GM19395 (cell line): Measurements from ENCODE around the gene PTPRF.
"Not testable (repeated sequence)": the region's sequence is repeated elsewhere in the genome, so short reads cannot be mapped to it uniquely, and the experiment has no call there.

Source experiments
- ATAC-seq: cut with Tn5 transposase; IDR thresholded peaks from one replicate; pipeline ENCODE4 v1.9.1; 2021; ENCODE audit warnings: mild to moderate bottlenecking, moderate library complexity; ENCODE audit not compliant: unreplicated experiment

Gene PTPRF

DNA sequence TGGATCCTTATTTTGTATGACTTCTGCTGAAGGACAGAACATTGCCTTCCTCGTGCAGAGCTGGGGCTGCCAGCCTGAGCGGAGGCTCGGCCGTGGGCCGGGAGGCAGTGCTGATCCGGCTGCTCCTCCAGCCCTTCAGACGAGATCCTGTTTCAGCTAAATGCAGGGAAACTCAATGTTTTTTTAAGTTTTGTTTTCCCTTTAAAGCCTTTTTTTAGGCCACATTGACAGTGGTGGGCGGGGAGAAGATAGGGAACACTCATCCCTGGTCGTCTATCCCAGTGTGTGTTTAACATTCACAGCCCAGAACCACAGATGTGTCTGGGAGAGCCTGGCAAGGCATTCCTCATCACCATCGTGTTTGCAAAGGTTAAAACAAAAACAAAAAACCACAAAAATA, 91.8 kb downstream of the PTPRF start:
- no peak for ATAC-seq

DNA sequence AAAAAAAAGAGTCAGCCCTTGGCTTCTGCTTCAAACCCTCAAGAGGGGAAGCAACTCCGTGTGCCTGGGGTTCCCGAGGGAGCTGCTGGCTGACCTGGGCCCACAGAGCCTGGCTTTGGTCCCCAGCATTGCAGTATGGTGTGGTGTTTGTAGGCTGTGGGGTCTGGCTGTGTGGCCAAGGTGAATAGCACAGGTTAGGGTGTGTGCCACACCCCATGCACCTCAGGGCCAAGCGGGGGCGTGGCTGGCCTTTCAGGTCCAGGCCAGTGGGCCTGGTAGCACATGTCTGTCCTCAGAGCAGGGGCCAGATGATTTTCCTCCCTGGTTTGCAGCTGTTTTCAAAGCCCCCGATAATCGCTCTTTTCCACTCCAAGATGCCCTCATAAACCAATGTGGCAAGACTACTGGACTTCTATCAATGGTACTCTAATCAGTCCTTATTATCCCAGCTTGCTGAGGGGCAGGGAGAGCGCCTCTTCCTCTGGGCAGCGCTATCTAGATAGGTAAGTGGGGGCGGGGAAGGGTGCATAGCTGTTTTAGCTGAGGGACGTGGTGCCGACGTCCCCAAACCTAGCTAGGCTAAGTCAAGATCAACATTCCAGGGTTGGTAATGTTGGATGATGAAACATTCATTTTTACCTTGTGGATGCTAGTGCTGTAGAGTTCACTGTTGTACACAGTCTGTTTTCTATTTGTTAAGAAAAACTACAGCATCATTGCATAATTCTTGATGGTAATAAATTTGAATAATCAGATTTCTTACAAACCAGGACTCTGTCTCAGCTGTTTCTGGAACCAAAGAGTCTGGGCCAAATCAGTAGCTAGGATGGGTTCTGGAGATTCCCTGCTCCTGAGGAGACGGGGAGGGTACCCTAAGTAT, 92.5 kb downstream of the PTPRF start:
- no peak for ATAC-seq

- no peak for ATAC-seq
Observed at GRCh38 chr1:43625063-43625780, 94.5 kb downstream of the PTPRF start.

GRCh38 chr1:43632135-43632670, 101.5 kb downstream of the PTPRF start:
- ATAC-seq, result no peak

DNA sequence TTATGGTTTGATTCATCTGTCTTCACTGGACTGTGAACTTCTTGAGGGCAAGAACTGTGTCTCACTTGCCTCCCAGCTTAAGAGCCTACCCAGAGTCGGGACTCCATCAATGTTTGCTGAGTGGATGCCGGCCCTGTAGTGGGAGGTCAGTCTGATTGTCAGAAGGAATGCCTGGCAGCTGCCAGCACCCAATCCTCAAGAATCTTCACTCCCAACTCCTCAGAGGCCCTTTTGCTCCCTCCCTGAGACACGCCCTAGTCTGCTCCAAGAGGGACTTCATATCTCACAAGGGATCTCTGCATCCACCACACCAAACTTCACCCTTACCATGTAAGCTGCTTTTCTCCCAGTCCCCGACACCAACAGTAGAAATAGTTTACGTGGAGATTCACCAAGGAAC, 104.0 kb downstream of the PTPRF start:
- ATAC-seq, result no peak

DNA sequence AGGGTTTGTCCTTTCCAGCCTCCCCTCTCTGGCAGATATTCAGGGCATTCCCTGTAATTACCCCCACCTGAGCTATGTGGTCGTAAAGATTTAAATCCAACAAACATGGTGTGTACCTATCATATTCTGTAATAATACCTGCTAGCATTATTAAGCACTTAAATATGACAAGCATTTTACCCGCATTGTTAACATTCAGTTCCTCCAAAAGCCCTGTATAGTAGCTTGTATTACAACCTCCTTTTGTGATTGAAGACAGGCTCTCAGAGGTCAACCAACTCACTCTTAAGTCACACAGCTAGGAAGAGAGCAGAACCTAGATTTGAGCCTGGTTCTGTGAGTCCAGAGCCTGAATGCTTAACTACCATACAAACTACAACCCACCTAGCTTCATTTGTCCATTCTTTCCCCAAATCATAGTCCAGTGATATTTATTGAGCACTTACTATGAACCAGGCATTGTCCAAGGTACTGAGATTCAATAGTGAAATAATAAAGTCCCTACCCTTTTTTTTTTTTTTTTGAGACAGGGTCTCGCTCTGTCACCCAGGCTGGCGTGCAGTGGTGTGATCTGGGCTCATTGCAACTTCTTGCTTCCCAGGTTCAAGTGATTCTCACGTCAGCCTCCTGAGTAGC, 105.4 kb downstream of the PTPRF start:
- no peak for ATAC-seq

DNA sequence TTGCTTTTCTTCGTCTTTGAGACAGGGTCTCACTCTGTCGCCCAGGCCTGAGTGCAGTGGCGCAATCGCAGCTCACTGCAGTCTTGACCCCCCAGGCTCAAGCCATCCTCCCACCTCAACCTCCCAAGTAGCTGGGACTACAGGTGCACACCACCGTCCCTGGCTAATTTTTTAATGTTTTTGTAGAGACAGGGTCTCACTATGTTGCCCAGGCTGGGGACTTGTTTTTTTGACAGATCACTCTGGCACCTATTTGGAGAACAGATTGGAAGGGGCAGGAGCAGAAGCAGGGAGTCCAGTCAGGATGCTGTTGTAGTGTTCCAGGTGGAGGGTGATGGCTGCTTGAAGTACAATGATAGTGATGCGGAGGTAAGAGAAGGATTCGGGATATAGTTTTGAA, 106.6 kb downstream of the PTPRF start:
- no peak for ATAC-seq

- ATAC-seq, result not testable (repeated sequence)
Observed at GRCh38 chr1:43638381-43638780, 107.7 kb downstream of the PTPRF start.

GRCh38 chr1:43639976-43640794, 109.5 kb downstream of the PTPRF start:
- ATAC-seq, result no peak

DNA sequence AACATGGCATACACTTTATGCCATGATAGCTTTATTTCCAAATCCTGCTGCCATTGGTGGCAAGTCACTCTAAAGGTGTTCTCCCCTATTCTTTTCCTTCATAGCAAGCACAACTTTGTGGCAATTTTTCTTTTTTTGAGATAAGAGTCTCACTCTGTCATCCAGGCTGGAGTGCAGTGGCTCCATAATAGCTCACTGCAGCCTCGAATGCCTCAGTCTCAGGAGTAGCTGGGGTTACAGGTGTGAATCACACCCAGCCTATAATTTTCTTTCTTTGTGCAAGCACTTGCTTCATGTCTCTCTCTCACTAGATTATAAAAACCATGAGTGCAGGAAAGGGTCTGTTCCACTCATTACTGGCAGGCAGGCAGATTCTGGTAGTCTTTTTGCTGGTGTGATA, 113.9 kb downstream of the PTPRF start:
- no peak for ATAC-seq

GRCh38 chr1:43645461-43645860, 114.8 kb downstream of the PTPRF start:
- no peak for ATAC-seq

DNA sequence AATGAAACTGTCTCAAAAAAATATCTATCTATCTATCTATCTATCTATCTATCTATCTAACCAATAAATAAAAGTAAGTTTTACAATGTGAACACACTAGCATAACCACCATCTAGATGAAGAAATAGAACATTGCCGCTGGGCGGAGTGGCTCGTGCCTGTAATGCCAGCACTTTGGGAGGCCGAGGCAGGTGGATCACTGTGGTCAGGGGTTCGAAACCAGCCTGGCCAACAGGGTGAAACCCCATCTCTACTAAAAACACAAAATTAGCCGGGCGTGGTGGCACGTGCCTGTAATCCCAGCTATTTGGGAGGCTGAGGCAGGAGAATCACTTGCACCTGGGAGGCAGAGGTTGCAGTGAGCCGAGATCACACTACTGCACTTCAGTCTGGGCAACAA, 116.6 kb downstream of the PTPRF start:
- not testable (repeated sequence) for ATAC-seq

- no peak for ATAC-seq
Observed at GRCh38 chr1:43648221-43648847, 117.7 kb downstream of the PTPRF start.

- no peak for ATAC-seq
Observed at GRCh38 chr1:43648876-43649477, 118.3 kb downstream of the PTPRF start.

GRCh38 chr1:43650310-43651085, 119.8 kb downstream of the PTPRF start:
- peak; percentile 64 for ATAC-seq

DNA sequence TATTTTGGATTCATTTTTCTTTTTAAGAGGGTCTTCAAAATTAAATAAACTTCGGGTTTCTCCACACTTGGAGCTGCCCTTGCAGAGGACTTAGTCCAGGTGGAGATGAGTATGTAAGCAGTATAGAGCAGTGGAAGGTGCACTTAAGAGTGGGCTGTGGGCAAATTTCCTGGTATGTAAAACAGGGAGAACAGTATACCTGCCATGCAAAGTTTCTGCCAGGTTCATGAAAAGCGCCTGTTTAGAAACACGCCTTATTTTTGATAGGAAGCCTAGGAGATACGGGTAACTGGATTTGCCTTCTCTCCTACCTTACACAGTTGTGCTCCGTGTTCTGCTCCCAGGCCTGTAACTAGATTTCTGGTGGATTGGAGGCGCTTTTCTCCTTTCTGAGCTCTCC, 120.5 kb downstream of the PTPRF start:
- no peak for ATAC-seq

DNA sequence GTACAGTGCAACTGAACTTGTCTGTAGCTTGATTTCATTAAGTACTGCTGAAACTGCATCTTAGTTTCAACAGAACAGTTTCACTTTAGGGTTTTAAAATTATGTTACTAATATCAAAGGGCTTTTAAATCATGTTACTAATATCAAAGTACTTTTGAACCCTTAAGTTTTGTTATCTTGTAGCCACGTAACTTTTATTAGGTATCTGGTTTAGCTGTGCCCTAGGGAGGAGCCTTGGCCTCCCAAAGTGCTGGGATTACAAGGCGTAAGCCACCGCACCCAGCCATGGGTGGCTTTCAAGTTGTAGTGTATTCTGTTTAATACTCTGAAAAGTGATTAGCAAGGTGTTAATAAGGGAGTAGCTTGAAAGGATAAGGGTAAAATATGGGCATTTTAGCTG, 121.2 kb downstream of the PTPRF start:
- ATAC-seq, result no peak

DNA sequence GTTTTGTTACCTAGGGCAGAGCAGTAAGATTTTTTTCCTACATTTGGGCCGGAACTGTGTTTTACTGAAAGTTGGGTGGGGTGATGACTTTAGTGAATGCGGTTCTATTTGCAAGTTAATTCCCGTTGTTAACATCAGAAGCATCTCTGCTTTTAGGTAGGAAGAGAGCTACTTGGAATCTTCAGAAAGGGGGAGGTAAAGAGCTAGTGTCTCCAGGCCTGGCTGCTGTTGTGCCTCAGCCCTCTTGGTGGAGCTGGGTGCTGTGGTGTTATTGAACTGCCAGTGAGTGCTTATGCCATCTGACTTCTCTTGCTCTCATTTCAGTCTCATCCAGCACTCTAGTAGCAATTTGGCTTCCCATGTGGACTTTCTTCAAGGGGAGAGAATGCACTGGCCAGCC, 122.7 kb downstream of the PTPRF start:
- no peak for ATAC-seq

GRCh38 chr1:43653893-43654292, 123.2 kb downstream of the PTPRF start:
- no peak for ATAC-seq
